KOPT-K1 (cell line): ENCODE data around the gene TBC1D22A.

Experiments used
- H3K27ac ChIP-seq: fragments of 200-600 bp; sonication (generic); 2 replicates; pipeline ENCODE4 v1.5.1; 2016; ENCODE audit warnings: antibody characterized with exemption, mild to moderate bottlenecking, low read depth, low read length; ENCODE audit not compliant: poor library complexity, severe bottlenecking
- H3K36me3 ChIP-seq: fragments of 200-600 bp; sonication (generic); 2 replicates; pipeline ENCODE4 v1.5.1; 2017; ENCODE audit warnings: antibody characterized with exemption, mild to moderate bottlenecking, low read length, moderate library complexity; ENCODE audit not compliant: insufficient read depth
- H3K9me3 ChIP-seq: fragments of 200-600 bp; sonication (generic); 2 replicates; pipeline ENCODE4 v1.5.1; 2017; ENCODE audit warnings: antibody characterized with exemption, low read length, mild to moderate bottlenecking; ENCODE audit not compliant: insufficient read depth, poor library complexity, severe bottlenecking

TBC1D22A gene

DNA sequence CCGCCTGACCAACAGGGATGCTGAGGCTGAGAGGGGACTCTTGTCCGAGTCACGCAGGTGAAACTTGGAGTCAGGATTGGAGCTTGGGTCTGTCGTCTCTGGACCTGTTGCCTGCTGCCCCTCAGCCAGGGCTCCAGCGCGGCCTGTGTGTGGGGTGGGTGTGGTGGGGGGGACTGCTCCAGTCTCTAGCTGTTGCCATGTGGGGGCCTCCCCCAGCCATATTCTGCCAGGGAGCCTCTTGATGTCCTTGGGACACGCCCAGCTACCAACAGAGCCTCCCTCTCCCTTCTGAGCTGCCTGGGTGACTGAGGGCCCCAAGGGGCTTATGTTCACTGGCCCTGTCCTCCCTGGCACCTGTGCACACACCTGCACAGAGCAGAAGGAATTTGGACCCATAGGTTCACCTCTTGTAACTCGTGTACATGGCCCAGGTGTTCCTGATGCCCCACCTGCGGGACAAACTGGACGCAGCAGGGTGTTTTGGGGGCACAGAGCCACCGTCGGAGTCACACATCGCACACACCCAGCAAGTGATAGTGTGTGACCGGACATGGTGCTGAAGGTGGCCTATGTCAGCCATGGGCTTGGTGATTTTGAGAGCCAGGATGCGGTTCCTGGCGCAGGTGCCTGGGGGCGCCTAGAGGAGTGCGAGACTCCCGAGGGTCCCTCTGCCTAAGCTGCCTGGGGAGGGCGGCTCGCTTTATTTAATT is 252.3 kb downstream of the TBC1D22A start:
- peaks cover 10% of the 10 kb centered on the region for H3K9me3 ChIP-seq
- peaks cover under 1% of the 10 kb centered on the region; the same call in 1 of the 2 replicates for H3K36me3 ChIP-seq
- H3K27ac ChIP-seq = no peak overlapping the region

DNA sequence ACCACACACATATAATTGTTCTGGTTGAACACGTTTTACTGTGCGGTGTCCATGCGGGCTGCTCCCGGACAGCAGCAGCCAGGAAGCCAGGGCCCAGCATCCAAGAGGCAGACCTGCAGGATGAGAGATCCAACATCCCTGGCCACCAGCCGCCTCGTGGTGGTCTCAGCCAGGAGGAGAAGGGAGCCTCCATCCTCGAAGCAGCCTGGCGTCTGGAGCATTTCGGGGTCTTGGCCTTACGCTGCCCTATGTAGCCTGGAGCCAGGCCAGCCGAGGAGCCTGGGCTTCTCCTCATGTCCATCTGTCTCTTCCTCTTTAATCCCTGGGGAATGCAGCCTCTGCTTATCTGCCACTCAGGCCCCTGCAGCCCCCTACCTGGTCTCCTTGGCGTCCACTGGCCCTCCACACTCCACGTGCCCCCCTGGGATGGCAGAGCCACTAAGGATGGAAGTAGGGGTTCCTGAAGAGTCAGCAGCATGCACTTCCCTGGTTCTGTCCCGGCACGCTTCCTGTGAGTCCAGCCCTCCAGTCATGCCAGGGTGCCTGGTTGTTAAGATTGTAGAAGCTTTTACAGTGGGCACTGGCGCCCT is 253.2 kb downstream of the TBC1D22A start:
- H3K36me3 ChIP-seq = no peaks in the 10 kb centered on the region
- H3K27ac ChIP-seq = no peak overlapping the region
- peaks cover 19% of the 10 kb centered on the region for H3K9me3 ChIP-seq

DNA sequence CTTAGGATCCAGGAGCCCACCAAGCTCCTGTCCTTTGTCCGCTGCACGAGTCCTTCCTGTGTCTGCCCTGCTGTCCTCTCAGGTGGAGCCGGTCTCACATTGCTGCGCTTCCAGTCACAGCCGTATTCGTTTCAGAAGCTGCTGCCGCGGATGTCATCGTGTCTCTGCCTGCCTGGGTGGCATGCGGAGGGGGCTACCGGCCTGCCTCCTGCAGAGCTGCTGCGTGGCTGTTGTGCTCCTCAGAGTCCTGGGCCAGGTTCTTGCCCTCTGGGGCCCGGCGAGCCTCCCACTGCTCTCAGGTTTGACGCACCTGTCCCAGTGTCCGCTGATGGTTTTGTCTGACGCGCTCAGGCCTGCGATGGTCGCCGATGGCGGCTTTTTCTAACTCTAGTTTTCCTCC is 254.2 kb downstream of the TBC1D22A start:
- no peak overlapping the region for H3K27ac ChIP-seq
- H3K9me3 ChIP-seq = peaks cover 29% of the 10 kb centered on the region
- no peaks in the 10 kb centered on the region for H3K36me3 ChIP-seq

DNA sequence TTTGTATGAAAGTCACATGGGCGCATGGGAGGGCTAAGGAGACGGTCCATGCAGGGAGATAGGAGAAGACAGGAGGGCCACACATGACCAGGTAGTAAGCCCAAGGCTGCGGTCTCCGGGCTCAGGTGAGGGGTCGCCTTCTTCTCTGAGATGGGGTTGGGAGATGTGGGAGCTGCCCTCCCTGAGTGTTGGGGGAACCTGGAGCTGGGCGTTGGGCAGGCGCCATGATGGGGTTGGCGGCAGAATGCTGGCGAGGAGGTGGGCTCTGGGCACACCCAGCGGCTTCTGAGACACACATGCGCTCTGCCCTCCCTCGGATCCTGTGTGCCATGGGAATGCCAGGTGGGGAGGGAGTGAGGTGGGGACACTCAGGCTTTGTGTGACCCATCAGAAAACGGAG is 254.8 kb downstream of the TBC1D22A start:
- Histone ChIP-seq H3K36me3 (no peaks in the 10 kb centered on the region), H3K27ac (no peak overlapping the region), H3K9me3 (peaks cover 32% of the 10 kb centered on the region)

DNA sequence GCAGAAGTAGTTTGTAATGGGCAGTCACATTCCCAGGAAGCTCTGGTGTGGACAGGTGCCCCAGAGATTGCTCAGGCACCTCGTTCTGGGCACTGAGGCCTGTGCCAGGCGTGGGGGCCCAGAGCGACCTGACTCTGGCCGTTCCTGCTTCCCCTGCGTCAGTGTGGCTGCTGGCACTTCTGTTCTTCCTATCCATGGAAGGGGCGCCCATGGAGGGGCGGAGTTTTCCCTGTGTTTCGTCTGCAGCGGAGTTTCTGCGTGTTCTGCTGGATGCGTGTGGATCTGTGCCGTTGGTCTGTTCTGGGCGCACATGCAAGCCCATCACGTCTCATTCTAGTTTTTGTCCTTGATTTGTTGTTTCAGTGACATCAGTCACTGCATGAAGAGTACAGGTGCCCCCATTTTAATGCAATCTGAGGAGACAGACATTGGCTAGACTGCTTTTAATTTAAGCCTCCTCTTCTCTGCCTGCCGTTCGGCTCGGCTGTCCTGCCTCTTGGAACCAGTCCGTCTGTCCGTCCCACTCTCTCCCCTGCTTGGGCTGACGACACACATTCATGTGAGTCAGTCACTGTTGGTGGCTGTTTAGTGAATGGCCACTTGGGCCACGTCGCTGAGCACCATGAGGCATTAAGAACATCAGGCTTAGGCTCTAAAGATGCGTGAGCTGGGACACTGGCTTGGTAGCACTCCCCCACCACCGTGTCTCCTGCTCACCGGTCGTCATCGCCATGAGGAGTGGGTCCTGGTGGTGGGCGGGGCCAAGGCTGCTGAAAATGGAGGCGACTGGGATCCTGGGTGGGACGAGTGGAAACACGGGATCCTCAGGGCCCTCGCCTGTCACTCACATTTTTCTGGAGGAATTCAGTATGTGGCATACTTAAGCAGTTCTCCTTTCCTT is 255.8 kb downstream of the TBC1D22A start:
- H3K9me3 ChIP-seq = peaks cover 32% of the 10 kb centered on the region
- no peak overlapping the region for H3K27ac ChIP-seq
- no peaks in the 10 kb centered on the region for H3K36me3 ChIP-seq

DNA sequence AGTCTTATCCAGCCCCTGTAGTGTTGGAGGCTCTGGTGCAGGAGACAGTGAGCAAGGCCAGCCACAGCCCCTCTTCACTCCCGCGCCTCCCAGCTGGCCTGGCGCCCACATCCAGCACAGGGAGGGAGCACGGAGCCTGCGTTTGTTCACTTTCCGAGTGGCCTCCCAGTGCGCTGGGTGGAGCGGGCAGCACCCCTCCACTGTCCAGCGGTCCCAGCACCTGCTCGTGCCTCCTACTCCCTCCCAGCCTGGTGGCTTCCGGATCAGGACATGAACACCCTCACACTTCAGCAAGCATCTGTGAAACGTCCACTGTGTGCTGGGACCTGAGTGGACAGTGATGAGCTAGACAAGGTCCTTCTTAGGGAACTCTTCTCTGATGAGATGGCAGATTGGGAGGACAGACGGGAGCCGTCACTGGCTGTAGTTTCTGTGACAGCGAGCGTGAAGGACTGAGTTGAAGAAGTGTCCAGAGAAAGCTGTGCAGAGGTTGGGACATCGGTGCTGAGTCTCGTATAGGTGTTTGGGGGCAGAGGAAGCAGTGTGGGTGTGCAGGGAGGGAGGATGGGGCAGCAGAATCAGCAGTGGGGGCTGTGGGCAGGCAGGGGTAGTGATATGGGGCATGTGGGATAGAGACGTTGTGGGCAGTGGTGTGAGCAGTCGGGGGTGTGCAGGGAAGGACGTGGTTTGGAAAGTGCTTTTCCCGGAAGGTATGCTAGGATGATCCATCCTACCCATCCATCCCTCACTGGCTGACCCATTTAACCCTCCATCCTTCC is 256.8 kb downstream of the TBC1D22A start:
- no peak overlapping the region for H3K27ac ChIP-seq
- H3K9me3 ChIP-seq = peaks cover 32% of the 10 kb centered on the region
- H3K36me3 ChIP-seq = no peaks in the 10 kb centered on the region

DNA sequence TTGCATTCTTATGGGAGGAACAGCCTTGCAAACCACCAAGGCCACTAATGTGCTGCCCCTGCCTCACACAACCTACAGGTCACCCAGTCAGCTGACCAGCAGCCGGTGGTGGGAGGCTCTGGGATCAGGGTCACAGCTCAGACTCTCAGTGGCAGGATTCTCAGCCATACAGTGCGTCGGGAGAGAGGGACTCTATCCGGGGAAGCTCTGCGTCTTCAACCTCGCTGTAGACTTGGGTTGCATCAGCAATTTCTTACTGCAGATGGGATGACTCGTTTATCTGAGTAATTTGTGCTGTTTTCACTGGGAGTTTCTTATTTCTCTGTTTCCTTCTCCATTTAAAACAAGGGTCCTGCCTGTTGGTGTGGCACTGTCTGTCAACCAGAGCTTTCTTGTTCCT is 257.7 kb downstream of the TBC1D22A start:
- Histone ChIP-seq H3K27ac (no peak overlapping the region), H3K9me3 (peaks cover 32% of the 10 kb centered on the region), H3K36me3 (no peaks in the 10 kb centered on the region)

DNA sequence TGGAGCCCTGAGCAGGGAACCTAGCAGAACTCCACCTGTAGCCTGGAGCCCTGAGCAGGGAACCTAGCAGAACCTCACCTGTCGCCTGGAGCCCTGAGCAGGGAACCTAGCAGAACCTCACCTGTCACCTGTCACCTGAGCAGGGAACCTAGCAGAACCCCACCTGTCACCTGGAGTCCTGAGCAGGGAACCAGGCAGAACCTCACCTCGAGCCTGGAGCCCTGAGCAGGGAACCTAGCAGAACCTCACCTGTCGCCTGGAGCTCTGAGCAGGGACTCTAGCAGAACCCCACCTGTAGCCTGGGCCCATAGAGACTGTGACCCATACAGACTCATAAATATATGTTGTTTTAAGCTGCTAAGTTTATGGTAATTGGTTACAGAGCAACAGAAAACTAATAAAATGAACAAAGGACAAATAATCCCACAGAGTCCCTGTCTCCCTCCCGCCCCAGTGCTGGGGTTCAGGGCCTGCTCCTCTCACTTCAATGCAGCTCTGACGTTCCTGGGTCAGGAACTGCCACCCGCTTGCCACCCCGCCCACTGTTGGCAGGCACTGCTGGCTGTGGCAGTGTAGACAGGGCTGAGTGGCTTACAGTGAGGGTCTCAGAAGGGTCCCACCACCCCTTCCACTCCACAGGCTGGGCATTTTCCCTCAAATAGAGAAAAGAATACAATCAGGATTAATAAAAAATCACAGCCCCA is 259.1 kb downstream of the TBC1D22A start:
- peaks cover 32% of the 10 kb centered on the region for H3K9me3 ChIP-seq
- H3K36me3 ChIP-seq = no peaks in the 10 kb centered on the region
- no peak overlapping the region for H3K27ac ChIP-seq

DNA sequence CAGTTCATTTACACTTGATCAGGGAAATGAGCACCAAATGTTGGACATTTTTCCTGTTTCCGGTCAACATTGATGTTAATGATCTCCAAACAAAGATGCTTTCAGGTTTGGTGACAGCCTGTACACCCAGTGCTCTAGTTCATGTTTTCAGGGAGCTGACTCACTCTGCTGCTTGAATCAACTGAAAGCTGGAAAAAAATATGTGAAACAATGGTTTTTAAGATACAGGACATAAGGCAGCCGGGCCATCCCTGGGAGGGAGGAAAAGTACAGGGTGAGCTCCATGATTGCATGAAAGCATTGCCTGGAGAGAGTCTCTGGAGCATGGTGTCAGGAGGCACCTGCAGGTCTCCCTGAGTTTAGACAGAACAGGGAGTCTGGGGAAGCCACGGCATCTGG is 259.6 kb downstream of the TBC1D22A start:
- Histone ChIP-seq H3K27ac (no peak overlapping the region), H3K9me3 (peaks cover 32% of the 10 kb centered on the region), H3K36me3 (no peaks in the 10 kb centered on the region)

DNA sequence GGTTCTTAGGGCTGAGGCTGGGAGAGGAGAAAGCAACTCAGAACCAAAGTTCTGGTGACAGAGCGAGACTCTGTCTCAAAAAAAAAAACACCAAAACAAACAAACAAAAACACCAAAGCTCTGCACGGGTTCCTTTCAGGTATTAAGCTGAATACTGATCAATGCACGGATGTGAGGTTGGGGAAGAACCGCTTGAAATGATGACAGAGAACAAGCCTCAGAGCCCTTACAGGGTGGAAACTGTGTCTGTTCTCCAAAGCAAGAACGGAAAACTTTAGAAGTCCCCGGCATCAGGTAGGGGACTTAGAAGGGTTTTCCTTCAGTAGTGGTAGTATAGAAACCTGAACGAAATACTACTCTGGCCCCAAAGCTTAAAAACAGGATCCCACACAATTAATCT is 260.0 kb downstream of the TBC1D22A start:
- Histone ChIP-seq H3K9me3 (peaks cover 32% of the 10 kb centered on the region), H3K27ac (no peak overlapping the region)

DNA sequence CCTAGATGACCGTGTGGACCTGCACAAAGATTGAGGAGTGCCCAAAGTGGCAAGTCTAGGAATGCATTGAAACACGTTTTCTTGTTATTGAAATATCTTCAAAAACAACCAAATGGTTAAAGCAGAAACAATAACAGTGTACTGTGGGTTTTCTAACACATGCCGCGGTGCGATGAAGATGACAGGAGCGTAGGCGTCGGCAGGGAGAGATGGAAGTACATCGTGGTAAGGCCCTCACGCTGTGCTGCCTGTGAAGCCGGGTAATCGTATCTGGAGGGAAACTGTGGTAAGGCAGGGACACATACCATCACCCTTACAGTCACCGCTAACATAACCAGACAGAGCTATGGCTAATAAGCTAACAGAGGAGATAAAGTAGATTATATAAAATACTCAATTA is 261.4 kb downstream of the TBC1D22A start:
- H3K27ac ChIP-seq = no peak overlapping the region
- H3K36me3 ChIP-seq = no peaks in the 10 kb centered on the region

More for the DNA sequence above, 260.0 kb downstream of the TBC1D22A start:
- no peaks in the 10 kb centered on the region for H3K36me3 ChIP-seq

DNA sequence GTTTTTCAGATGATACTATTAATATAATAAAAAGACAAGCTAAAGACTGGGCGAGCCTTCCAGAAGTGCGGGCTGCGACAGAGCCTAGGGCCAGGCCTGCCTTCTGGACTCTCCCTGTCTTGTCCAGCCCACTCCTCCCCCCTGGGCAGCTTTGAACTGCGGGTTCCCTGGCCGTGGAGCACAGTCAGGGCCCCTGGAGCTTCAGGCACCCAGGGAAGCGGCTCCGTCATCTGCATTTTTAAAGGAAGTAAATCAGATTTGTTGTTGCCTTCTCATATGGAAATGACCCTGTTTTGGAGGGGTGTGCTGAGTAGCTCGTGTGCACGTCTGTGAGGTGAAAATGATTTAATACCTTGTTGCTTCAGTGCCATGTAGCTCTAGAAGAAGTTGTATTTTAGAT is 265.3 kb downstream of the TBC1D22A start:
- H3K36me3 ChIP-seq = no peaks in the 10 kb centered on the region
- H3K9me3 ChIP-seq = no peaks in the 10 kb centered on the region
- H3K27ac ChIP-seq = no peak overlapping the region

More for the DNA sequence above, 261.4 kb downstream of the TBC1D22A start:
- peaks cover 31% of the 10 kb centered on the region for H3K9me3 ChIP-seq

DNA sequence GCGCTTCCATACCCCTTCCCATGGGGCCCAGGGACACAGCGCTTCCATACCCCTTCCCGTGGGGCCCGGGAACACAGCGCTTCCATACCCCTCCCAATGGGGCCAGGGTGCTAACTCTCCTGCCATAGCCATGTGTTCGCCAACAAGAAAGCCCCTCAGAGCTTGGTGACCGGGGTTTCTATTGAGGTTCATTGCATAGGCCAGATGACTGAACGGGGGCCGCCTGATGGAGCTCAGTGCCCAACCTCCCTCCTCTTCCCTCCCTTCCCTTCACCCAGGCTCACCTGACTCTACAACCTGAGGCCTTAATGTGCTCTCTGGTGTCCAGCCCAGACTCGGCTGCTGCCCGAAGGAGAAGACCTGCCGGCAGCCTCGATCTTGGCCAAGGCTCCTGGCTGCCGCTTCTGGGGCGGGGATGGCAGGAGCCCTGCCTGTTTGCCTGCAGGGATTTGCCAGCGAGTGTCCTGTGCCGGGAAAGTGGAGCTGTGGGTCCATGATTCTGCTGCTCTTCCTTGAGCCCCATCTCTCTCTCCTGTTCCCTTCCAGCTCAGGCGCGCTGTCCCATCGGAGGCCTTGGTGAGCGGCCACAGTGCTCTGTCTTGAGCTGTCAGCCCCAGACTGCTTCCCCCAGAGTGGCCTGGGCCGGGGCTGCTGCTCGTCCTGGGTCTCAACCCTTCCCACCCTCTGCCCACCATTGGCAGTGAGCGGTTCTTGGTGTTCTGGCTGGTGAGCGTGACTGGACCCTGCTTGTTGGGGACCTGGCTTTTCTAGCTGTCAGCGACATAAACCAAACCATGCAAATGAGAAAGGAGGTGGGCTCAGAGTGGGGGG is 267.0 kb downstream of the TBC1D22A start:
- H3K9me3 ChIP-seq = no peaks in the 10 kb centered on the region

More for the DNA sequence above, 267.0 kb downstream of the TBC1D22A start:
- H3K27ac ChIP-seq = no peak overlapping the region
- H3K36me3 ChIP-seq = no peaks in the 10 kb centered on the region
